CD14-positive monocyte (primary cell): Measurements from ENCODE around the gene LARGE2. TPM values are rescaled to one million over a fixed set of nuclear protein-coding genes. Genes with fewer than 3 reads are reported as not detected.

Experiments
- DNase-seq, 3 donors: peaks; one replicate each; pipeline ENCODE4 v3.0.0-alpha.2; 2011 to 2022
- H2AFZ ChIP-seq: 2 replicates; pipeline ENCODE4 v1.6.0; 2012; ENCODE audit warnings: mild to moderate bottlenecking, low read depth, low read length, inconsistent platforms; ENCODE audit not compliant: insufficient read depth, poor library complexity, severe bottlenecking
- H3K27ac ChIP-seq, 2 donors: 1 replicate in 1 of 2; 2 replicates in 1 of 2; pipeline ENCODE4 v1.5.1; 2012 to 2013; ENCODE audit warnings: low read length in 2 of 2, control low read depth in 1 of 2, inconsistent platforms in 1 of 2, low read depth in 1 of 2, mild to moderate bottlenecking in 1 of 2
- H3K27me3 ChIP-seq, 2 donors: one replicate each; pipeline versions ENCODE4 v1.6.0 to v1.6.1; 2011 to 2013; ENCODE audit warnings: low read length in 2 of 2; ENCODE audit not compliant: control insufficient read depth in 2 of 2, insufficient read depth in 2 of 2
- H3K36me3 ChIP-seq, 2 donors: replicated peaks in 1 of 2; 1 replicate in 1 of 2; 2 replicates in 1 of 2; pipeline versions ENCODE4 v1.5.1 to v1.6.1; 2012 to 2013; ENCODE audit warnings: low read length in 2 of 2, control low read depth in 1 of 2, inconsistent platforms in 1 of 2, mild to moderate bottlenecking in 1 of 2; ENCODE audit not compliant: insufficient read depth in 2 of 2, control insufficient read depth in 1 of 2
- H3K4me1 ChIP-seq, 2 donors: 1 replicate in 1 of 2; 2 replicates in 1 of 2; pipeline versions ENCODE4 v1.5.1 to v1.6.1; 2012 to 2013; ENCODE audit warnings: low read length in 2 of 2, control low read depth in 1 of 2, inconsistent platforms in 1 of 2, mild to moderate bottlenecking in 1 of 2, moderate library complexity in 1 of 2; ENCODE audit not compliant: insufficient read depth in 2 of 2, control insufficient read depth in 1 of 2
- H3K4me2 ChIP-seq: replicated peaks from 2 replicates; pipeline ENCODE3; 2012; ENCODE audit warnings: low read length, moderate library complexity, mild to moderate bottlenecking; ENCODE audit not compliant: poor library complexity, severe bottlenecking; ENCODE audit errors: extremely low read depth
- H3K4me3 ChIP-seq, 3 experiments: fragments of 200-600 bp in 1 of 3; sonication (generic) in 1 of 3; replicated peaks in 1 of 3; 1 replicate in 2 of 3; 2 replicates in 1 of 3; pipeline ENCODE4 v1.5.1; 2011 to 2013; ENCODE audit warnings: low read length in 3 of 3, mild to moderate bottlenecking in 3 of 3, control low read depth in 2 of 3, low read depth in 2 of 3, inconsistent platforms in 1 of 3, moderate library complexity in 1 of 3
- H3K79me2 ChIP-seq: 2 replicates; pipeline ENCODE4 v1.6.0; 2012; ENCODE audit warnings: mild to moderate bottlenecking, control low read depth, inconsistent platforms, low read length, moderate library complexity; ENCODE audit not compliant: insufficient read depth
- H3K9ac ChIP-seq: 2 replicates; pipeline ENCODE4 v1.6.0; 2017; ENCODE audit warnings: low read length, mild to moderate bottlenecking; ENCODE audit not compliant: insufficient read depth, poor library complexity, severe bottlenecking
- H3K9me3 ChIP-seq, 2 donors: replicated peaks in 1 of 2; 1 replicate in 1 of 2; 2 replicates in 1 of 2; pipeline versions ENCODE4 v1.5.1 to v1.6.1; 2012 to 2013; ENCODE audit warnings: low read length in 2 of 2, control low read depth in 1 of 2; ENCODE audit not compliant: control insufficient read depth in 1 of 2, insufficient read depth in 1 of 2
- H4K20me1 ChIP-seq: 2 replicates; pipeline ENCODE4 v1.6.0; 2012; ENCODE audit warnings: mild to moderate bottlenecking, low read length, control low read depth, moderate library complexity; ENCODE audit not compliant: insufficient read depth
- H3K27ac Mint-ChIP-seq, 7 donors: one replicate each; pipeline ENCODE4 v1.8.0; 2020; ENCODE audit warnings: mild to moderate bottlenecking in 7 of 7, mixed read lengths in 7 of 7, moderate library complexity in 6 of 7, inconsistent platforms in 2 of 7
- H3K27me3 Mint-ChIP-seq, 3 donors: one replicate each; pipeline ENCODE4 v1.8.0; 2021 to 2022; ENCODE audit warnings: low read depth in 3 of 3, mild to moderate bottlenecking in 3 of 3, mixed read lengths in 3 of 3, moderate library complexity in 3 of 3, inconsistent platforms in 1 of 3
- H3K36me3 Mint-ChIP-seq, 2 donors: one replicate each; pipeline ENCODE4 v1.8.0; 2020; ENCODE audit warnings: mixed read lengths in 2 of 2, inconsistent platforms in 1 of 2, mild to moderate bottlenecking in 1 of 2
- H3K4me1 Mint-ChIP-seq: one replicate; pipeline ENCODE4 v1.8.0; 2020; ENCODE audit warnings: mild to moderate bottlenecking, mixed read lengths
- H3K4me3 Mint-ChIP-seq, 2 donors: one replicate each; pipeline ENCODE4 v1.8.0; 2020; ENCODE audit warnings: mild to moderate bottlenecking in 2 of 2, mixed read lengths in 2 of 2, moderate library complexity in 1 of 2
- H3K9me3 Mint-ChIP-seq, 7 donors: one replicate each; pipeline ENCODE4 v1.8.0; 2020 to 2022; ENCODE audit warnings: mixed read lengths in 7 of 7, mild to moderate bottlenecking in 6 of 7, moderate library complexity in 6 of 7, inconsistent platforms in 2 of 7
- CTCF ChIP-seq: fragments of 200-600 bp; IDR thresholded peaks from one replicate; pipeline ENCODE4 v1.8.0; 2022; ENCODE audit warnings: antibody characterized with exemption, mild to moderate bottlenecking
- WGBS: methylation state at CpG from one replicate; pipeline ENCODE4 v1.1.5; 2013; ENCODE audit warnings: missing lambda C conversion rate; ENCODE audit not compliant: insufficient coverage; 5-methylcytosine and 5-hydroxymethylcytosine counted together
- intact Hi-C, 2 donors: fragments of 100-400 bp; cut with micrococcal nuclease; formaldehyde crosslinking; loops; one replicate each; pipeline versions ENCODE4 v1.15.0 to v1.15.1; 2023
- polyA plus RNA-seq, 3 donors: library from polyadenylated mRNA; depleted of rRNA in 1 of 3; unstranded in 2 of 3; stranded (reverse) in 1 of 3; fragments of 300-500 nt in 2 of 3; fragments of >200 nt in 1 of 3; fragmentation: Illumina TruSeq in 2 of 3; gene quantifications; 1 replicate in 2 of 3; 2 replicates in 1 of 3; pipeline ENCODE4 v1.2.3, GENCODE V29; 2012 to 2021

Gene LARGE2
- polyA plus RNA-seq, 3 donors: 0.12 TPM; not detected in 2

GRCh38 chr11:45967506-45967905, 45.0 kb downstream of the LARGE2 start:
- peaks cover 19 to 52% of the 10 kb centered on the region in 2 donors for H3K36me3 Mint-ChIP-seq
- no peak overlapping the region for H3K4me2 ChIP-seq
- no peaks in the 10 kb centered on the region for H3K4me1 ChIP-seq
- H3K9me3 ChIP-seq: no peaks in the 10 kb centered on the region
- no peak overlapping the region for H3K27ac ChIP-seq
- H3K4me3 ChIP-seq: no peak overlapping the region
- no peak for TF ChIP-seq CTCF
- no peak overlapping the region for H3K9ac ChIP-seq
- DNase-seq: no peak
- H3K27me3 ChIP-seq: no peaks in the 10 kb centered on the region
- H2AFZ ChIP-seq: no peak overlapping the region
- peaks cover 46% of the 10 kb centered on the region for H4K20me1 ChIP-seq
- no peaks in the 10 kb centered on the region for H3K4me1 Mint-ChIP-seq
- no peak overlapping the region for H3K27ac Mint-ChIP-seq
- no peaks in the 10 kb centered on the region for H3K79me2 ChIP-seq
- peaks cover 72 to 90% of the 10 kb centered on the region in 2 donors for H3K36me3 ChIP-seq
- no peak overlapping the region for H3K4me3 Mint-ChIP-seq
- intact Hi-C loops: no loop called here
- no peaks in the 10 kb centered on the region for H3K27me3 Mint-ChIP-seq
- WGBS: no CpG with 5 or more reads among the region's 2 CpGs
- H3K9me3 Mint-ChIP-seq: no peaks in the 10 kb centered on the region

- no peak overlapping the region for H3K4me3 ChIP-seq
- no peak for TF ChIP-seq CTCF
- no peaks in the 10 kb centered on the region for H3K4me1 Mint-ChIP-seq
- peaks cover 0 to 2% (median 0%) of the 10 kb centered on the region in 3 donors for H3K27me3 Mint-ChIP-seq
- no peaks in the 10 kb centered on the region for H3K9me3 ChIP-seq
- H3K4me1 ChIP-seq: no peaks in the 10 kb centered on the region
- H3K36me3 ChIP-seq: peaks cover 80 to 92% of the 10 kb centered on the region in 2 donors
- H2AFZ ChIP-seq: no peak overlapping the region
- H3K27ac ChIP-seq: no peak overlapping the region
- no peaks in the 10 kb centered on the region for H3K79me2 ChIP-seq
- H3K36me3 Mint-ChIP-seq: peaks cover 12 to 53% of the 10 kb centered on the region in 2 donors
- H4K20me1 ChIP-seq: peaks cover 56% of the 10 kb centered on the region
- H3K9ac ChIP-seq: no peak overlapping the region
- no peaks in the 10 kb centered on the region for H3K9me3 Mint-ChIP-seq
- no peak for DNase-seq
- no peak overlapping the region for H3K4me2 ChIP-seq
- WGBS: no CpG with 5 or more reads among the region's 2 CpGs
- no peak overlapping the region for H3K4me3 Mint-ChIP-seq
- peak overlapping the region in 1 of 7 donors; percentile 16 for H3K27ac Mint-ChIP-seq
- intact Hi-C loops: no loop called here
- no peaks in the 10 kb centered on the region for H3K27me3 ChIP-seq
Observed at GRCh38 chr11:45968901-45969300, 46.4 kb downstream of the LARGE2 start.
